ENCODE results near the gene ABTB1.

Gene ABTB1

DNA sequence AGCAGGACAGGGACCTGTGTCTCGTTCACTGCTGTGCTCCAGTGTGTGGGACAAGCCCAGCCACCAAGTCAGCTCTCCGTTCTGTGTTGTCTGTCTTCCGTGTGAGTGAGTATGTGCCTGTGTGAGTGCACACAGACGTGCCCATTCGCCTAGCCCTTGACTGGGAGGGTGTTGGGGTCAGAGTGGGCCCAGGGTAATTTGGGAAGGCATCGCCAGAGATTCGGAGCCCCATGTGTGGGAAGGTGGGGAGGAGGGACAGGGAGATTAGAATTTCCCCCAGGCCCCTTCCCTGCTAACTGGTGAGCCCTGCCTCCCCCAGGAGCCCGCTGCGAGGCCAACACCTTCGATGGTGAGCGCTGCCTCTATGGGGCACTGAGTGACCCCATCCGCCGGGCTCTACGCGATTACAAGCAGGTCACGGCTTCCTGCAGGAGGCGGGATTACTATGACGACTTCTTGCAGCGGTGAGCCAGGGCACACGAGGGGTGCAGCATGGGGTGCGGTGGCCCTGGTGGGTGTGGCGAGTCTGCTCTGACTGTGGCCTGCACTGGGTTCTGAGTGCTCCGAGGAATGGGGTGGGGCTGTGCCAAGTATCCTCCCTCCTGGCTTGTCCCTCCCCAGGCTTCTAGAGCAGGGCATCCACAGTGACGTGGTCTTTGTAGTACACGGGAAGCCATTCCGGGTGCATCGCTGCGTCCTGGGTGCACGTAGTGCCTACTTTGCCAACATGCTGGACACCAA lies 3.1 kb downstream of the ABTB1 start:
- TF ChIP-seq EP300 (IDR thresholded peaks at IDR 0.05; ENCODE audit: borderline replicate concordance) (no peak), NFIC (IDR thresholded peaks at IDR 0.05) (no peak), RAD21 (IDR thresholded peaks at IDR 0.05; ENCODE audit: low read depth) (no peak), TEAD4 (IDR thresholded peaks at IDR 0.05) (no peak), CEBPB (IDR thresholded peaks at IDR 0.05) (no peak), CREB1 (IDR thresholded peaks at IDR 0.05; ENCODE audit: low read depth) (no peak), ZBTB7A (IDR thresholded peaks at IDR 0.05; ENCODE audit: low read depth) (no peak), TCF12 (IDR thresholded peaks at IDR 0.05; ENCODE audit: low read depth) (no peak), YY1 (IDR thresholded peaks at IDR 0.05; ENCODE audit: low read depth) (no peak), TAF1 (IDR thresholded peaks at IDR 0.05; ENCODE audit: low read depth) (no peak), FOXM1 (IDR thresholded peaks at IDR 0.05; ENCODE audit: borderline replicate concordance, low read depth) (no peak)
- TF ChIP-seq, protein P1, sequence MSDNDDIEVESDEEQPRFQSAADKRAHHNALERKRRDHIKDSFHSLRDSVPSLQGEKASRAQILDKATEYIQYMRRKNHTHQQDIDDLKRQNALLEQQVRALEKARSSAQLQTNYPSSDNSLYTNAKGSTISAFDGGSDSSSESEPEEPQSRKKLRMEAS (IDR thresholded peaks at IDR 0.05), result no peak
- TF ChIP-seq, protein P2, sequence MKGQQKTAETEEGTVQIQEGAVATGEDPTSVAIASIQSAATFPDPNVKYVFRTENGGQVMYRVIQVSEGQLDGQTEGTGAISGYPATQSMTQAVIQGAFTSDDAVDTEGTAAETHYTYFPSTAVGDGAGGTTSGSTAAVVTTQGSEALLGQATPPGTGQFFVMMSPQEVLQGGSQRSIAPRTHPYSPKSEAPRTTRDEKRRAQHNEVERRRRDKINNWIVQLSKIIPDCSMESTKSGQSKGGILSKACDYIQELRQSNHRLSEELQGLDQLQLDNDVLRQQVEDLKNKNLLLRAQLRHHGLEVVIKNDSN (IDR thresholded peaks at IDR 0.05), result no peak
- TF ChIP-seq, protein P3, sequence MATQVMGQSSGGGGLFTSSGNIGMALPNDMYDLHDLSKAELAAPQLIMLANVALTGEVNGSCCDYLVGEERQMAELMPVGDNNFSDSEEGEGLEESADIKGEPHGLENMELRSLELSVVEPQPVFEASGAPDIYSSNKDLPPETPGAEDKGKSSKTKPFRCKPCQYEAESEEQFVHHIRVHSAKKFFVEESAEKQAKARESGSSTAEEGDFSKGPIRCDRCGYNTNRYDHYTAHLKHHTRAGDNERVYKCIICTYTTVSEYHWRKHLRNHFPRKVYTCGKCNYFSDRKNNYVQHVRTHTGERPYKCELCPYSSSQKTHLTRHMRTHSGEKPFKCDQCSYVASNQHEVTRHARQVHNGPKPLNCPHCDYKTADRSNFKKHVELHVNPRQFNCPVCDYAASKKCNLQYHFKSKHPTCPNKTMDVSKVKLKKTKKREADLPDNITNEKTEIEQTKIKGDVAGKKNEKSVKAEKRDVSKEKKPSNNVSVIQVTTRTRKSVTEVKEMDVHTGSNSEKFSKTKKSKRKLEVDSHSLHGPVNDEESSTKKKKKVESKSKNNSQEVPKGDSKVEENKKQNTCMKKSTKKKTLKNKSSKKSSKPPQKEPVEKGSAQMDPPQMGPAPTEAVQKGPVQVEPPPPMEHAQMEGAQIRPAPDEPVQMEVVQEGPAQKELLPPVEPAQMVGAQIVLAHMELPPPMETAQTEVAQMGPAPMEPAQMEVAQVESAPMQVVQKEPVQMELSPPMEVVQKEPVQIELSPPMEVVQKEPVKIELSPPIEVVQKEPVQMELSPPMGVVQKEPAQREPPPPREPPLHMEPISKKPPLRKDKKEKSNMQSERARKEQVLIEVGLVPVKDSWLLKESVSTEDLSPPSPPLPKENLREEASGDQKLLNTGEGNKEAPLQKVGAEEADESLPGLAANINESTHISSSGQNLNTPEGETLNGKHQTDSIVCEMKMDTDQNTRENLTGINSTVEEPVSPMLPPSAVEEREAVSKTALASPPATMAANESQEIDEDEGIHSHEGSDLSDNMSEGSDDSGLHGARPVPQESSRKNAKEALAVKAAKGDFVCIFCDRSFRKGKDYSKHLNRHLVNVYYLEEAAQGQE (IDR thresholded peaks at IDR 0.05; ENCODE audit: low read depth), result no peak

DNA sequence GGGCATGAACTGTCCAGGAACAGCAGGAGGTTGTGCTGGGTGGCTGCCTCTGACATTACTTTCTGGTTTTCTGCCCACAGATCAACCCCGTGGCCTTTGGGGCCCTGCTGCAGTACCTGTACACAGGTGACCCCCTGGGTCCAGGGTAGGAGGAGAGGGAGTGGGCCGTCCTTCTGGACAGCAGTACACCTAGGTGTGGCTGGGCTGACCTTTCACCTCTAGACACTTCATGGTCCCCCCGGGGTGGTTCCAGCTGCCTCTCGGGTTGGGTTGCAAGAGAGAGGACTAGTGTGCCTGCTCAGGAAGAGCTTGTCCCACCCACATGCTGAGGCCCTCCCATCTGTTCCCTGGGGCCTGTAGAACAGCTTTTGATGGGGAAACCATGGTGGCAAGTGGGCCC lies 3.7 kb downstream of the ABTB1 start:
- TF ChIP-seq NFIC (IDR thresholded peaks at IDR 0.05) (no peak), EP300 (IDR thresholded peaks at IDR 0.05; ENCODE audit: borderline replicate concordance) (no peak), CEBPB (IDR thresholded peaks at IDR 0.05) (no peak), TAF1 (IDR thresholded peaks at IDR 0.05; ENCODE audit: low read depth) (no peak), FOXM1 (IDR thresholded peaks at IDR 0.05; ENCODE audit: borderline replicate concordance, low read depth) (no peak), YY1 (IDR thresholded peaks at IDR 0.05; ENCODE audit: low read depth) (no peak), ZBTB7A (IDR thresholded peaks at IDR 0.05; ENCODE audit: low read depth) (no peak), TCF12 (IDR thresholded peaks at IDR 0.05; ENCODE audit: low read depth) (no peak)

DNA sequence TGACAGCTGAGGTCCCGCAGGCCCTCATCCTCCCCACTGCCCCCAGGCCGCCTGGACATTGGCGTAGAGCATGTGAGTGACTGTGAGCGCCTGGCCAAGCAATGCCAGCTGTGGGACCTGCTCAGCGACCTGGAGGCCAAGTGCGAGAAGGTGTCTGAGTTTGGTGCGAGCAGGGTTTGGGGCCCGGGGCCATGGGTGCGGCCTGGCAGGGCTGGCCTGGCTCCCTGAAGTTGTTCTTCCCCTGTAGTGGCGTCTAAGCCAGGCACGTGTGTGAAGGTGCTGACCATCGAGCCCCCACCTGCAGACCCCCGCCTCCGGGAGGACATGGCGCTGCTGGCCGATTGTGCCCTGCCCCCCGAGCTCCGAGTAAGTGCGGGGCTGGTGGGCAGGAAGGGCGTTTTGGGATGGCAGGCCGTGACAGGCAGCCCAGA lies 4.2 kb downstream of the ABTB1 start:
- TF ChIP-seq YY1 (IDR thresholded peaks at IDR 0.05; ENCODE audit: low read depth), result no peak
- TF ChIP-seq ZBTB7A (IDR thresholded peaks at IDR 0.05; ENCODE audit: low read depth), result no peak
- no peak for TF ChIP-seq TEAD4 (IDR thresholded peaks at IDR 0.05)
- TF ChIP-seq RAD21 (IDR thresholded peaks at IDR 0.05; ENCODE audit: low read depth), result no peak
- TF ChIP-seq, protein P3 (IDR thresholded peaks at IDR 0.05; ENCODE audit: low read depth), result no peak
- no peak for TF ChIP-seq EGR1 (IDR thresholded peaks at IDR 0.05)
- TF ChIP-seq EP300 (IDR thresholded peaks at IDR 0.05; ENCODE audit: borderline replicate concordance), result no peak
- no peak for TF ChIP-seq TCF12 (IDR thresholded peaks at IDR 0.05; ENCODE audit: low read depth)
- TF ChIP-seq, protein P1 (IDR thresholded peaks at IDR 0.05), result no peak
- TF ChIP-seq, protein P2 (IDR thresholded peaks at IDR 0.05), result no peak
- TF ChIP-seq CREB1 (IDR thresholded peaks at IDR 0.05; ENCODE audit: low read depth), result no peak
- TF ChIP-seq NFIC (IDR thresholded peaks at IDR 0.05), result no peak
- no peak for TF ChIP-seq CEBPB (IDR thresholded peaks at IDR 0.05)
- no peak for TF ChIP-seq FOXM1 (IDR thresholded peaks at IDR 0.05; ENCODE audit: borderline replicate concordance, low read depth)
- no peak for TF ChIP-seq TAF1 (IDR thresholded peaks at IDR 0.05; ENCODE audit: low read depth)

DNA sequence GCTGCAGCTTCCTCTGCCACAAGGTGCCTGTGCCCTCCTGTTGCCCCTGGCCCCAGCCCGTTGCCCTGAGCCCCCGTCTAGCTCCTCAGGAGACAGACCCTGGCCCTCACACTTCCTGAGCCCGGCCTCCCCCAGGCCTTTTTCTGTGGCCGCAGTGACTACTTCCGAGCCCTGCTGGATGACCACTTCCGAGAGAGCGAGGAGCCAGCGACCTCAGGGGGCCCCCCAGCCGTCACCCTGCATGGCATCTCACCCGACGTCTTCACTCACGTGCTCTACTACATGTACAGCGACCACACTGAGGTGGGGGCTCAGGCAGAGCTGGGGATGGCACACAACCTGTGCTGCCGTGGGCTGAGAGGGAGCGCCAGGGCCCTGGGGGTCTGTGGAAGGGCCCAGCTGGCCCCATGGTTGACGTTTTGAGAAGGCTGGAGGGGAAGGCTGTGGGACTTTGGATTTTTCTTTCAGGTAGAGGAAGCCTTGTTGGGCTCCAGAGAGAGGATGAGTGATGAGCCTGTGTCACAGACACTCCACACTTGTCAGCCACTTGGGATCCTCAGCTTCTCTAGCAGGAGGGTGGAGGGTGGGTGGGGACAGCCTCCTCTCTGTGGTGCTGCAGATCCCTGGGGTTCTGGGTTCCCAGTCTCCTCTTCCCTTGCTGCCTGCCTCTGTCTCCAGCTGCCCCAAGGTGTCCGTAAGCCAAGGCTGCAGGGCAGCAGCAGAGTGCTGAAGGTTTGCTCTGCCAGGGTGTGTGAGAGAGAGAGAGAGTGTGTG lies 5.0 kb downstream of the ABTB1 start:
- TF ChIP-seq, protein P1 (IDR thresholded peaks at IDR 0.05), result no peak
- TF ChIP-seq RAD21 (IDR thresholded peaks at IDR 0.05; ENCODE audit: low read depth) (no peak), EP300 (IDR thresholded peaks at IDR 0.05; ENCODE audit: borderline replicate concordance) (no peak), FOXM1 (IDR thresholded peaks at IDR 0.05; ENCODE audit: borderline replicate concordance, low read depth) (no peak), TEAD4 (IDR thresholded peaks at IDR 0.05) (no peak), YY1 (IDR thresholded peaks at IDR 0.05; ENCODE audit: low read depth) (no peak), NFIC (IDR thresholded peaks at IDR 0.05) (no peak), TAF1 (IDR thresholded peaks at IDR 0.05; ENCODE audit: low read depth) (no peak), ZBTB7A (IDR thresholded peaks at IDR 0.05; ENCODE audit: low read depth) (no peak), CEBPB (IDR thresholded peaks at IDR 0.05) (no peak), EGR1 (IDR thresholded peaks at IDR 0.05) (no peak), TCF12 (IDR thresholded peaks at IDR 0.05; ENCODE audit: low read depth) (no peak), CREB1 (IDR thresholded peaks at IDR 0.05; ENCODE audit: low read depth) (no peak)
- TF ChIP-seq, protein P3 (IDR thresholded peaks at IDR 0.05; ENCODE audit: low read depth), result no peak
- TF ChIP-seq, protein P2 (IDR thresholded peaks at IDR 0.05), result no peak
